Erythroblast (primary cell): ENCODE measurements around the gene FAM107B.

ENCODE experiments used
- GATA1 ChIP-seq: IDR thresholded peaks from 2 replicates; pipeline ENCODE4 v1.6.1; 2011; ENCODE audit warnings: low read depth, mild to moderate bottlenecking, control low read depth, low read length, moderate library complexity
- POLR2A ChIP-seq: IDR thresholded peaks from 2 replicates; pipeline ENCODE4 v1.6.1; 2011; ENCODE audit warnings: mild to moderate bottlenecking, low read length

DNA sequence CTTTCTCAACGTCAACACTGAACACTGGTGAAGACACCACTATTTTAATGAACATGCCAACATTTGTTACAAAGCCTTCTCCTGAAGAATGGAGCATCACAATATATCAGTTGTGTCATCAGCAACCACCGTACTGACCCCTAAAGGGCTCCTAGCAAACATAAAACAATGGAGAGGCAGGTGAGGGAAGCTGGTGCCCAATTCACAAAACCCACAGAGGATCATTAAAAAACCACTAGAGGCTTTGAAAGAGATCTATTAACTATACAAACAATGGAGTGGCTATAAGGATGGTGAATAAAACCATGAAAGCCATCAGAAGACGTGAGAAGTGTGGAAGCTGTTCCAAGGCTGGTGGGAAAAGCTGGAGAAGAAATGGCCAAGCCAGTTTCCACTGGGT, 150.8 kb downstream of the FAM107B start:
- TF ChIP-seq POLR2A (no peak), GATA1 (no peak)
